Activated CD8-positive, alpha-beta T cell treated with anti-CD3 and anti-CD28 coated beads for 36 hours (primary cell): ENCODE results near the gene ADGRV1. TPM values are rescaled to one million over a fixed set of nuclear protein-coding genes. Genes with fewer than 3 reads are reported as not detected.

Experiments used
- ATAC-seq: fragments of 200-7000 bp; cut with Tn5 transposase; one replicate; pipeline ENCODE4 v1.10.0; 2021; ENCODE audit warnings: mild to moderate bottlenecking, moderate library complexity
- CTCF ChIA-PET: fragments of 350-600 bp; sonication (Branson Sonifier 250); formaldehyde crosslinking; loops from one replicate; lab custom pipeline; 2021; ENCODE audit warnings: antibody characterized with exemption; lab: Charles Lee
- POLR2A ChIA-PET: fragments of 350-600 bp; sonication (Branson Sonifier 250); formaldehyde crosslinking; loops from one replicate; lab custom pipeline; 2021; ENCODE audit warnings: antibody characterized with exemption; lab: Charles Lee
- DNase-seq: peaks from one replicate; pipeline ENCODE4 v3.0.0-alpha.2; 2020
- H3K27ac Mint-ChIP-seq: one replicate; pipeline ENCODE4 v1.8.0; 2021; ENCODE audit warnings: mild to moderate bottlenecking, mixed read lengths
- H3K27me3 Mint-ChIP-seq: one replicate; pipeline ENCODE4 v1.8.0; 2021; ENCODE audit warnings: mixed read lengths
- H3K36me3 Mint-ChIP-seq: one replicate; pipeline ENCODE4 v1.8.0; 2021; ENCODE audit warnings: low read depth, mixed read lengths
- H3K4me1 Mint-ChIP-seq: one replicate; pipeline ENCODE4 v1.8.0; 2021; ENCODE audit warnings: low read depth, mixed read lengths
- H3K4me3 Mint-ChIP-seq: one replicate; pipeline ENCODE4 v1.8.0; 2021; ENCODE audit warnings: mild to moderate bottlenecking, moderate library complexity, mixed read lengths
- H3K9me3 Mint-ChIP-seq: one replicate; pipeline ENCODE4 v1.8.0; 2021; ENCODE audit warnings: mixed read lengths
- intact Hi-C: fragments of 100-400 bp; cut with micrococcal nuclease; formaldehyde crosslinking; loops from one replicate; pipeline ENCODE4 v1.10.0; 2022
- total RNA-seq, 2 experiments: library from RNA; stranded (reverse); gene quantifications; one replicate each; pipeline ENCODE4 v1.2.3, GENCODE V29; 2021
- TF ChIP-seq, protein P1 (sequence below): fragments of 200-600 bp; IDR thresholded peaks from one replicate; pipeline ENCODE4 v1.8.0; 2022; ENCODE audit warnings: antibody characterized with exemption, mild to moderate bottlenecking

Gene ADGRV1
- total RNA-seq, 2 experiments from 2014 or later: 0.18 TPM; not detected in 1

DNA sequence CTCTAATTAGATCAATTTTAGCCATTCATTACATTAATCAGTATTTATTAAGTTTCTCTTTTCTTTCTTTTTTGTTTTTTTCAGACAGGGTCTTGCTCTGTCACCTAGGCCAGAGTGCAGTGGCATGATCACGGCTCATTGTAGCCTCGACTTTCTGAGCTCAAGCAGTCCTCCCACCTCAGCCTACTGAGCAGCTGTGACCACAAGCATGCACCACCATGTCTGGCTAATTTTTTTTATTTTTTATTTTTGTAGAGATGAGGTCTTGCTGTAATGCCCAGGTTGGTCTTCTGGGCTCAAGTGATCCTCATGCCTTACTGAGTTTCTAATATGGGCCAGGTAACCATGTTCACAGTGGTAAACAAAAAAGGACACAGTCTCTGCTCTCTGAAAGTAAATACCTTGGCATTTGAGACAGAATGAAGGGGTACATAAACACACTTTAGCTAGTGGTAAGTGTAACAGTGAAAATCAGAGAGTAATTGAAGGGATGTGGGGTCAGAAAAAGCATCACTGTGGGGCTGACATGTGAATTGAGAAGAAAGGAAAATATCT is 336.3 kb downstream of the ADGRV1 start:
- no peak for DNase-seq
- ATAC-seq: no peak
- CTCF ChIA-PET: interaction anchor here (0.9 to 2.2 kb wide), 3 partner anchors 14 to 323 kb away, joined by 3 to 7 read pairs (median 4); no protein-coding TSS in a partner anchor
- TF ChIP-seq, protein P1, sequence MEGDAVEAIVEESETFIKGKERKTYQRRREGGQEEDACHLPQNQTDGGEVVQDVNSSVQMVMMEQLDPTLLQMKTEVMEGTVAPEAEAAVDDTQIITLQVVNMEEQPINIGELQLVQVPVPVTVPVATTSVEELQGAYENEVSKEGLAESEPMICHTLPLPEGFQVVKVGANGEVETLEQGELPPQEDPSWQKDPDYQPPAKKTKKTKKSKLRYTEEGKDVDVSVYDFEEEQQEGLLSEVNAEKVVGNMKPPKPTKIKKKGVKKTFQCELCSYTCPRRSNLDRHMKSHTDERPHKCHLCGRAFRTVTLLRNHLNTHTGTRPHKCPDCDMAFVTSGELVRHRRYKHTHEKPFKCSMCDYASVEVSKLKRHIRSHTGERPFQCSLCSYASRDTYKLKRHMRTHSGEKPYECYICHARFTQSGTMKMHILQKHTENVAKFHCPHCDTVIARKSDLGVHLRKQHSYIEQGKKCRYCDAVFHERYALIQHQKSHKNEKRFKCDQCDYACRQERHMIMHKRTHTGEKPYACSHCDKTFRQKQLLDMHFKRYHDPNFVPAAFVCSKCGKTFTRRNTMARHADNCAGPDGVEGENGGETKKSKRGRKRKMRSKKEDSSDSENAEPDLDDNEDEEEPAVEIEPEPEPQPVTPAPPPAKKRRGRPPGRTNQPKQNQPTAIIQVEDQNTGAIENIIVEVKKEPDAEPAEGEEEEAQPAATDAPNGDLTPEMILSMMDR: no peak
- Mint-ChIP-seq H3K4me1 (no peaks in the 10 kb centered on the region), H3K9me3 (no peaks in the 10 kb centered on the region), H3K27me3 (no peaks in the 10 kb centered on the region), H3K4me3 (no peak overlapping the region), H3K27ac (no peak overlapping the region), H3K36me3 (no peaks in the 10 kb centered on the region)
- intact Hi-C loops: no loop called here
- POLR2A ChIA-PET: no interaction called here

DNA sequence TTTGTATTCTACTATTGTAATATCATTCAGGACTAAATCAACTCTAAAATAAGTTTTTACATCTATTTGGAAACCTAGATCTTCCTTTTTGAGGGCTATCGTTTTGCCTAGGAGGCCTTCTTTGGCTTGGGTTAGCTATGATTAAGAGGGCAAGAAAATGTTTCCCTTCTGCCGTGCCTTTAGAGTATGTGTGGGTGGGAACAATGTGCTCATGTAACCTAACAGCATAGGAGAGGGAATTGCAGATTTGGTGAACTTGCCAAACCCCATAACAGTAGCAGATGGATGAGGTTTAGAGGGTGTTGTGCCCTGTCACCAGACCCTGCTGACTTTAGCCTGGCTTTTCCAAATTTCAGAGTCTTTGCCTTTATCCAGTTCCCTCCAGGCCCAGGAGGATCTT is 339.0 kb downstream of the ADGRV1 start:
- DNase-seq (no peak), ATAC-seq (no peak)
- intact Hi-C loops: no loop called here
- TF ChIP-seq, protein P1: no peak
- H3K27me3 Mint-ChIP-seq: no peaks in the 10 kb centered on the region
- no peaks in the 10 kb centered on the region for H3K4me1 Mint-ChIP-seq
- H3K9me3 Mint-ChIP-seq: no peaks in the 10 kb centered on the region
- ChIA-PET POLR2A (no interaction called here), CTCF (interaction anchor here (1.7 kb wide), 1 partner anchor 35 kb away, joined by 4 read pairs; no protein-coding TSS in a partner anchor)
- no peaks in the 10 kb centered on the region for H3K36me3 Mint-ChIP-seq
- H3K27ac Mint-ChIP-seq: no peak overlapping the region
- H3K4me3 Mint-ChIP-seq: no peak overlapping the region

DNA sequence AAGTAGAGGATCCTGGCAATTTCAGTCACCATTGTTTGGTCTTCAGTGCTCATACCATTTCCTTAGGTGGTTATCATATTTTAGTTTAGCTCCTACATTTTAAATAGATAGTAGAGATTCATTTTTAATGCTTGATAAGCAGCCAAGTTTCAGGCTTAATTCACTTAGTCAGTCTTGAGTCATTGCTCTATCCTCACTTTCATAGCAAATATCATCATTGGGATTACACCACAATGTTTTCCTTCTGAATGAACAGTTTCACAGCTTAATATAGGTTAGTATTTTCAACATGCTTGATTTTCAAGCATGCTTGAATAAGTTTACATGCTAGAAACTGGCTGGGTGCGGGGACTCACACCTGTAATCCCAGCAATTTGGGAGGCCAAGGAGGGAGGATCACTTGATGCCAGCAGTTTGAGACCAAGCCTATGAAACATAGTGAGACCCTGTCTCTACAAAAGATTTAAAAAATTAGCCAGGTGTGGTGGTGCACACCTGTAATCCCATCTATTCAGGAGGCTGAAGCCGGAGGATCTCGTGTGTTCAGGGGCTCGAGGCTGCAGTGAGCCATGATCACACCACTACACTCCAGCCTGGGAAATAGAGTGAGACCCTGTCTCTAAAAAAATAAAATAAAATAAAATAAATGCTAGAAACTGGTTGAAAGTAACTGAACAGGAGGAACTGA is 339.9 kb downstream of the ADGRV1 start:
- ChIA-PET CTCF (interaction anchor here (1.1 to 1.7 kb wide), 2 partner anchors 33 to 34 kb away, joined by 3 to 4 read pairs; no protein-coding TSS in a partner anchor), POLR2A (no interaction called here)
- Mint-ChIP-seq H3K9me3 (no peaks in the 10 kb centered on the region), H3K4me1 (no peaks in the 10 kb centered on the region), H3K4me3 (no peak overlapping the region), H3K36me3 (no peaks in the 10 kb centered on the region), H3K27me3 (no peaks in the 10 kb centered on the region), H3K27ac (no peak overlapping the region)
- TF ChIP-seq, protein P1: no peak
- ATAC-seq: no peak
- no peak for DNase-seq
- intact Hi-C loops: no loop called here

DNA sequence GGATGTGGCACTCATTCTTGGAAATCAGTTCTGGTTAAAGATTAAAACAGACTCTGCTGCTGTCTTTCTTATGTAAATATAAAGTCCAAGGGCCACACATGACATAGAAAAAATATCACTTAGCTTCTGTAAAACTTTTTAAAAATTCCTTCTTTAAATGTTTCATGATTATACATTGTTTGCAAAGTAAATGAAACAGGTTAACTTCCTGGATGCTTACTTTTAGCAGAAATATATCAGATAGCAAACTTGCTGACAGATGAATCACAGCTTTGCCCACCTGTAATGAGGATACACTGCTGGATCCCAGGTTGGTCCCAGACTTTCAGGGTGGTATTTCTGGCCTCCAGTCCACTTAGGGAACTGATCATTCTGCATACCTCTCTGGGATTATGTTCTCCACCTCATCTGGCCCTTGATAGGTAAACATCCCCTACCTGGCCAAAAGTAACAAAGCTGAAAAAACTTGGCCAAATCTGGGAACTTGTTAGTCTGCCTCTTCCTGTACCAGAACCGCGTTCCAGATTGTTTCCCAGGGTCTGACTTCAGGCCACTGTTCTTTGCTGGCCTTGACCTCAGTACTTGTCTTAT is 340.5 kb downstream of the ADGRV1 start:
- H3K27me3 Mint-ChIP-seq: peaks cover 1% of the 10 kb centered on the region
- intact Hi-C loops: no loop called here
- POLR2A ChIA-PET: no interaction called here
- H3K27ac Mint-ChIP-seq: no peak overlapping the region
- H3K4me3 Mint-ChIP-seq: no peak overlapping the region
- no peaks in the 10 kb centered on the region for H3K4me1 Mint-ChIP-seq
- no peak for ATAC-seq
- TF ChIP-seq, protein P1: no peak
- no peak for DNase-seq
- CTCF ChIA-PET: interaction anchor here (1.1 to 1.7 kb wide), 2 partner anchors 32 to 33 kb away, joined by 3 to 4 read pairs; no protein-coding TSS in a partner anchor
- H3K9me3 Mint-ChIP-seq: no peaks in the 10 kb centered on the region
- H3K36me3 Mint-ChIP-seq: no peaks in the 10 kb centered on the region

DNA sequence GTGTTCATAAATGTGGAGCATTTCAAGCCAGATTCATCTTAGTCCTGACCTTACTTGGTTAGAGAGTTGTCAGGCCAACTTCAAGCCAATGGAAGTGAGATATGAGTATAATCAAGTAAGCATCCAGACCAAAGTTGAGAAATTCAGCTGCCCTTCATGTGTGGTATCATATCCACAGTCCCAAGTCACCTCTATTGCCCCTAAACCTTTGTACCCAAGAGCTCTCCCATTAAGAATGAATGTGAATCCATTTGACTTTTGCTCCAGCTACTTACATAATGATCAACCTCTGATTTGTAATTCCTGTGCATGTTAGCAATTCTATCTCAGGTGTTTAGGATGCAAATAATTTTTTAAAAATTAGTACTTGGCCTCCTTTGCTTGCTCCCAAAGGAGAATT is 342.7 kb downstream of the ADGRV1 start:
- ChIA-PET POLR2A (no interaction called here), CTCF (interaction anchor here (1.0 kb wide), 1 partner anchor 31 kb away, joined by 3 read pairs; no protein-coding TSS in a partner anchor)
- no peaks in the 10 kb centered on the region for H3K4me1 Mint-ChIP-seq
- no peaks in the 10 kb centered on the region for H3K9me3 Mint-ChIP-seq
- TF ChIP-seq, protein P1: no peak
- H3K27me3 Mint-ChIP-seq: peaks cover 1% of the 10 kb centered on the region
- no peak overlapping the region for H3K27ac Mint-ChIP-seq
- H3K36me3 Mint-ChIP-seq: no peaks in the 10 kb centered on the region
- ATAC-seq (no peak), DNase-seq (no peak)
- H3K4me3 Mint-ChIP-seq: no peak overlapping the region
- intact Hi-C loops: no loop called here
